ENCODE data around the gene ALAS1. TPM values are rescaled to one million over a fixed set of nuclear protein-coding genes. Genes with fewer than 3 reads are reported as not detected.

ALAS1 gene
- total and polyA plus RNA-seq, 2 experiments from 2014 or later = 17.8 to 42.8 TPM

DNA sequence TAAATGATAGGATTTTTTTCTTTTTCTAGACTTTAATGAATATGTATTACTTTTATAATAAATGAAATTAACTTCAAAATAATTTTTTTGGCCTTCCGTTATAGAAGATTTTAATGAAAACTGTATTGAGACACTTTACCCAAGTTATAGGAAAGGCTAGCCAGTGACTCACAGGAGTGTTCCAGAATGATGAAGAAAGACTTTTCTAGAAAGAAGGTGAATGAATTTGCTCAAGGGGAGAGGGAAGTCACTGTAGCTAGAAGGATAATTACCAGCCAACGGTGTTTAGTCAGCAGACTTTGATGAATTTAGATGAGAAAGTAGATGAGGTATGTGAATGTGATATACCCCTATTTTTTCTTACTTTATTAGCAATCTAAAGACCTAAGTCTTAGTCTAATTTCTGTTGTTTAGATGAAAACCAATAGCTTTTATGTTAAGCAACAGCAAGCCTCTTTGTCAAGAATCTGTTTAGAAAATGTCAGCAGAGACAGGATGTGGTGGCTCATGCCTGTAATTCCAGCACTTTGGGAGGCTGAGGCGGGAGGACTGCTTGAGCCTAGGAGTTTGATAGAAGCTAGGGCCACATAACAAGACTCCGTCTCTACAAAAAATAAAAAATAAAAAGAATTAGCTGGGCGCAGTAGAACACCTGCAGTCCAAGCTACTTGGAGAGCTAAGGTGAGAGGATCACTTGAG lies 3.2 kb downstream of the ALAS1 start (continued):
- TF ChIP-seq ZNF462 (CRISPR knock-in tag; IDR thresholded peaks at IDR 0.05) (no peak), STAT1 (IDR thresholded peaks at IDR 0.05; ENCODE audit: unreplicated experiment) (no peak)

DNA sequence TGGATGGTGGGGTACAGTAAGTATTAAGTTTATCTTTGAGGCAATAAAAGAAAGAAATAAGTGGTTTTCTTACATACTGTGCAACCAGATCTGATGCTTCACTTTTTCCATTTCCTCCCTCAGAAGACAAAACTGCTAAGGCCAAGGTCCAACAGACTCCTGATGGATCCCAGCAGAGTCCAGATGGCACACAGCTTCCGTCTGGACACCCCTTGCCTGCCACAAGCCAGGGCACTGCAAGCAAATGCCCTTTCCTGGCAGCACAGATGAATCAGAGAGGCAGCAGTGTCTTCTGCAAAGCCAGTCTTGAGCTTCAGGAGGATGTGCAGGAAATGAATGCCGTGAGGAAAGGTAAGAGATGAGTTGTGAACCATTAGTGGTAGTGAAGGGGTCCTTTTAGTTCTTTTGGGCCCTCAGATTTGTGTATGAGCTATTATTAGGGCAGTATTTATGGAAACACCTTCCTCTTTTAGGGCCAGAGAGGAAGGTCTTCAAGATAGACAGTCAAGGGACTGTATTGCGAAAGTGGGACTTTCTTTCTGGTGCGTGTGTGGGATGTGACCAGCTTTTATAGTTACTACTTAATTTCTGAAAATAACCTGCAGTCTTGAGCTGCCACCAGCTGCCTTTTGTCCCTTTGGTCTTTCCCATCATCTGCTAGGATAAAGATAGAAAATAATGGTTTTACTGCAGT lies 4.6 kb downstream of the ALAS1 start:
- Histone ChIP-seq H3K27me3 (ENCODE audit: insufficient read depth) (no peaks in the 10 kb centered on the region), H3K4me3 (no peak overlapping the region), H3K9me2 (ENCODE audit: insufficient read depth) (no peaks in the 10 kb centered on the region), H3F3A (replicated peaks; ENCODE audit: low read depth) (peaks cover 12% of the 10 kb centered on the region), H3K27ac (ENCODE audit: low read depth) (no peak overlapping the region), H3K79me2 (replicated peaks; ENCODE audit: insufficient read depth) (peaks cover 12% of the 10 kb centered on the region), H3K36me3 (ENCODE audit: insufficient read depth) (peaks cover 69% of the 10 kb centered on the region), H2AFZ (no peak overlapping the region), H4K20me1 (replicated peaks; ENCODE audit: insufficient read depth) (peaks cover 13% of the 10 kb centered on the region), H3K4me2 (no peak overlapping the region), H3K4me1 (ENCODE audit: insufficient read depth) (peaks cover 7% of the 10 kb centered on the region)
- Mint-ChIP-seq H3K4me1 (peaks cover 12% of the 10 kb centered on the region), H3K9me3 (peaks cover 4% of the 10 kb centered on the region; the same call in 1 of the 3 replicates), H3K27ac (no peak overlapping the region), H3K36me3 (ENCODE audit: low read depth) (peaks cover 71% of the 10 kb centered on the region), H3K4me3 (no peak overlapping the region), H3K27me3 (ENCODE audit: insufficient read depth, low read depth, poor library complexity) (peaks cover 6% of the 10 kb centered on the region)
- DNase-seq (ENCODE audit: low spot score) (no peak), ATAC-seq (no peak)
- TF ChIP-seq EZH2 (IDR thresholded peaks at IDR 0.05; ENCODE audit: low read depth, unreplicated experiment) (no peak), ZNF462 (CRISPR knock-in tag; IDR thresholded peaks at IDR 0.05) (no peak)
- TF ChIP-seq, protein P1, sequence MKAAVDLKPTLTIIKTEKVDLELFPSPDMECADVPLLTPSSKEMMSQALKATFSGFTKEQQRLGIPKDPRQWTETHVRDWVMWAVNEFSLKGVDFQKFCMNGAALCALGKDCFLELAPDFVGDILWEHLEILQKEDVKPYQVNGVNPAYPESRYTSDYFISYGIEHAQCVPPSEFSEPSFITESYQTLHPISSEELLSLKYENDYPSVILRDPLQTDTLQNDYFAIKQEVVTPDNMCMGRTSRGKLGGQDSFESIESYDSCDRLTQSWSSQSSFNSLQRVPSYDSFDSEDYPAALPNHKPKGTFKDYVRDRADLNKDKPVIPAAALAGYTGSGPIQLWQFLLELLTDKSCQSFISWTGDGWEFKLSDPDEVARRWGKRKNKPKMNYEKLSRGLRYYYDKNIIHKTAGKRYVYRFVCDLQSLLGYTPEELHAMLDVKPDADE (IDR thresholded peaks at IDR 0.05) = no peak

Measured in GM23338 (cell line).